ENCODE results near the gene TMEM250.

GRCh38 chr9:136088481-136088938 is 30.2 kb downstream of the TMEM250 start:
- TF ChIP-seq CTCF (IDR thresholded peaks at IDR 0.05 in 8 of 11, conservative IDR thresholded peaks at IDR 0.05 in 3 of 11) (no peak), POLR2AphosphoS5 (IDR thresholded peaks at IDR 0.05) (no peak), POLR2A (IDR thresholded peaks at IDR 0.05) (no peak)
